ENCODE results near the gene RNF215.

The RNF215 gene

GRCh38 chr22:30334646-30335045 lies 52.6 kb downstream of the RNF215 start:
- no peak for DNase-seq (ENCODE audit: low spot score)
- TF ChIP-seq, protein P1, sequence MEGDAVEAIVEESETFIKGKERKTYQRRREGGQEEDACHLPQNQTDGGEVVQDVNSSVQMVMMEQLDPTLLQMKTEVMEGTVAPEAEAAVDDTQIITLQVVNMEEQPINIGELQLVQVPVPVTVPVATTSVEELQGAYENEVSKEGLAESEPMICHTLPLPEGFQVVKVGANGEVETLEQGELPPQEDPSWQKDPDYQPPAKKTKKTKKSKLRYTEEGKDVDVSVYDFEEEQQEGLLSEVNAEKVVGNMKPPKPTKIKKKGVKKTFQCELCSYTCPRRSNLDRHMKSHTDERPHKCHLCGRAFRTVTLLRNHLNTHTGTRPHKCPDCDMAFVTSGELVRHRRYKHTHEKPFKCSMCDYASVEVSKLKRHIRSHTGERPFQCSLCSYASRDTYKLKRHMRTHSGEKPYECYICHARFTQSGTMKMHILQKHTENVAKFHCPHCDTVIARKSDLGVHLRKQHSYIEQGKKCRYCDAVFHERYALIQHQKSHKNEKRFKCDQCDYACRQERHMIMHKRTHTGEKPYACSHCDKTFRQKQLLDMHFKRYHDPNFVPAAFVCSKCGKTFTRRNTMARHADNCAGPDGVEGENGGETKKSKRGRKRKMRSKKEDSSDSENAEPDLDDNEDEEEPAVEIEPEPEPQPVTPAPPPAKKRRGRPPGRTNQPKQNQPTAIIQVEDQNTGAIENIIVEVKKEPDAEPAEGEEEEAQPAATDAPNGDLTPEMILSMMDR (IDR thresholded peaks at IDR 0.05; ENCODE audit: extremely low read depth, missing control alignments), result no peak

GRCh38 chr22:30333707-30334087 lies 53.5 kb downstream of the RNF215 start:
- TF ChIP-seq, protein P1 (IDR thresholded peaks at IDR 0.05; ENCODE audit: extremely low read depth, missing control alignments), result no peak
- no peak for DNase-seq (ENCODE audit: low spot score)

DNA sequence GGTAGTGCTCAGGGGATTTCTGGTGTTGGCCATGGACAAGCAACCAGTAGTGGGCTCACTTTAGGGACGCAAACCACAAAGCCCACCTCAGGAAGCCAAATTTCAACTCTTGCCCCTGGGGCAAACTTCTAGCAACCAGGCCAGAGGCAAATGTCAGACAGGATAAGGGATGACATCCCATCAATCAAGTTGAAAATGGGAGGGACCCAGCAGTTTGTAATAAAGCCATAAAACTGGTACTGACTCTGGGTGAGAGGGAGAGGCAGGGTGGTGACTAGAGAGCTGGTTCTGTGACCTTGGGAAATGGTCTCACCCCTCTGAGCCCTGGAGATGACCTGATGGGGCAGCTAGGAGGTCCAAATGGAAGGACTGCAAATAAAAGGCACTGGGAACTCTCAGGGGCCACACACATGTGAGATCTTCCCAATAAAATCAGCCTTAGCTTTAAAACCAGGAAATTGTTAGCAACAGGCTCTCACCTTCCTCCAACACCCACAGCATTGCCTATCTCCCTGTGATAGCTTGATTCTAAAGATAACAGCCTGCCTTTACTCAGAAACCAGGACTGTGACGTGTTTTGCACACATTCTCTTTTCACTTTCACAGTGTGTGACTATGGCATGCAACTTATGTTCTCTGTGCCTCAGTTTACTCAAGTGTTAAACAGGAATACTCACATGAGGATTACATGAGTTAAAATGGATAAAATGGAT lies 54.1 kb downstream of the RNF215 start:
- DNase-seq (ENCODE audit: low spot score), result no peak
- TF ChIP-seq, protein P1 (IDR thresholded peaks at IDR 0.05; ENCODE audit: extremely low read depth, missing control alignments), result no peak

- TF ChIP-seq, protein P1 (IDR thresholded peaks at IDR 0.05; ENCODE audit: extremely low read depth, missing control alignments), result no peak
- no peak for DNase-seq (ENCODE audit: low spot score)
These were observed 54.7 kb downstream of the RNF215 start for GRCh38 chr22:30332551-30332950.
